Measurements from ENCODE around the gene EIF5B.

The EIF5B gene

DNA sequence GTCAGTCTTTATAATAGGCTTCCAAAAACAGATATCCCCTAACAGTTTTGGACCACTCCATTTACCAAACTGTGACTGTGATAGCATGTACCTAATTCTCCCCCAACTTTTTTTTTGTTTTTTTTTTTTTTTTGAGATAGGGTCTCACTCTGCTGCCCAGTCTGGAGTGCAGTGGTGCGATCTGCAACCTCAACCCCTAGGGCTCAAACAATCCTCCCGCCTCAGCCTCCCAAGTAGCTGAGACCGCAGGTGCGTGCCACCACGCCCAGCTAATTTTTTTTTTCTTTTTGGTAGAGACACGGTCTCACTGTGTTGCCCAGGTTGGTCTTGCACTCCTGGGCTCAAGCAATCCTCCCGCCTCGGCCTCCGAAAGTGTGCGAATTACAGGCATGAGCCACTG is 99.7 kb downstream of the EIF5B start:
- Histone ChIP-seq H3K27ac (no peak overlapping the region), H3K4me1 (peaks cover 0 to 10% (median 4%) of the 10 kb centered on the region in 10 experiments; a peak in 14 of 20 replicates), H3K9me3 (replicated peaks in 1 of 11) (no peaks in the 10 kb centered on the region), H3K4me2 (no peak overlapping the region), H3K36me3 (peaks cover 51 to 100% (median 73%) of the 10 kb centered on the region in 11 experiments), H3K9ac (no peak overlapping the region), H4K20me1 (peaks cover under 1 to 39% (median 22%) of the 10 kb centered on the region in 11 experiments; a peak in 18 of 22 replicates), H3K27me3 (no peaks in the 10 kb centered on the region), H3K4me3 (no peak overlapping the region)
- TF ChIP-seq Cebpa-rat (IDR thresholded peaks at IDR 0.05) = no peak

DNA sequence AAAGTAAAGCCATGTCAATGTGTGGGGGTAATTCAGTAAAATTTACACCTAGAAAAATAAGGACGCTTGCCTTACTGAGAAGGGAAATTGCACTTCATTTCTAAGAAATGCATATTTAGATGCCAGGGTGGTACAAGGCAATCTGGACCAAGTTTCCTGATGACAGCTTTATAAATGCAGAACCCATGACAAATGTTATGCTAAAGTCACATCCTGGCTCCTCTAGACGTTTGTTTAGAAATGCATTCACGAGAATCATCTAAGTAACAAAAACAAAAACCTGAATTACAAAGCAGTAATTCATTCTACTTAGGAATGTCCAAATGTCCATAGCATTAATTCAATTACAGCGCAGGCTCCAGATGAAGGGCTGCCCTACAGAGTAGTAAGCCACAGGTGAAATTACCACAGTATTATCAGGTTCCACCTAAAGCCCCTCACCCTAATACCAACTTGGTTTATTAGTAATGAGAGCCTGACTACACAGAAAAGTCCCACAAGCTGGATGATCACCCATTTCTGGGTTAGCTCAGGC is 102.8 kb downstream of the EIF5B start:
- Histone ChIP-seq H3K27ac (no peak overlapping the region), H3K9ac (no peak overlapping the region), H3K36me3 (peaks cover 55 to 94% (median 71%) of the 10 kb centered on the region in 11 experiments), H3K4me3 (no peak overlapping the region), H3K4me2 (no peak overlapping the region), H3K4me1 (no peaks in the 10 kb centered on the region), H4K20me1 (peaks cover 0 to 49% (median 16%) of the 10 kb centered on the region in 11 experiments; a peak in 18 of 22 replicates), H3K27me3 (no peaks in the 10 kb centered on the region), H3K9me3 (replicated peaks in 1 of 11) (no peaks in the 10 kb centered on the region)
- TF ChIP-seq Cebpa-rat (IDR thresholded peaks at IDR 0.05) = no peak

- Histone ChIP-seq H3K4me2 (no peak overlapping the region), H4K20me1 (peaks cover 4 to 43% (median 17%) of the 10 kb centered on the region in 11 experiments; a peak in 15 of 22 replicates), H3K4me3 (no peak overlapping the region), H3K27me3 (no peaks in the 10 kb centered on the region), H3K9me3 (replicated peaks in 1 of 11) (no peaks in the 10 kb centered on the region), H3K4me1 (no peaks in the 10 kb centered on the region), H3K27ac (no peak overlapping the region), H3K9ac (no peak overlapping the region), H3K36me3 (peaks cover 62 to 95% (median 80%) of the 10 kb centered on the region in 11 experiments)
- no peak for TF ChIP-seq Cebpa-rat (IDR thresholded peaks at IDR 0.05)
Measured at GRCh38 chr2:99442837-99443236, 105.6 kb downstream of the EIF5B start.

DNA sequence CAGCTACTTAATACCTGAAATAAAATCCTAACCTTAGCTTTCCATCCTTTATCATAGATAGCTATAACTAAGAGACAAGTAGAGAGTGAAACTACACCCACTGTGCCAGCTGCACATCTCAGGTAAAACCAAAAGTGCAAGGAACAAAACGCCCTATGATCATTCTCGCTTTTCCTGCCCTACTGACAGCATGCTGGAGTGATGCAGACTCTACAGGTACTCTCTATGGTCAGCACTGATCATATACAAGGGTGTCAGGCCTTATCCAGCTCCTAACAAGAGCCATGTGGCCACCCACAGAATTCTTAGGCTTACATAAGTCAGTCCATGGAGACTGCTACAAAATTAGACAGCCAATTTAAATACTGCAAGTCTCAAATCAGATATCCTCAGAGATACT is 107.0 kb downstream of the EIF5B start:
- Histone ChIP-seq H3K9ac (no peak overlapping the region), H3K4me1 (no peaks in the 10 kb centered on the region), H3K36me3 (peaks cover 63 to 95% (median 79%) of the 10 kb centered on the region in 11 experiments), H3K27me3 (no peaks in the 10 kb centered on the region), H4K20me1 (peaks cover 4 to 38% (median 19%) of the 10 kb centered on the region in 11 experiments; a peak in 16 of 22 replicates), H3K4me2 (no peak overlapping the region), H3K27ac (no peak overlapping the region), H3K4me3 (no peak overlapping the region), H3K9me3 (replicated peaks in 1 of 11) (no peaks in the 10 kb centered on the region)
- no peak for TF ChIP-seq Cebpa-rat (IDR thresholded peaks at IDR 0.05)

GRCh38 chr2:99445065-99445464 is 107.9 kb downstream of the EIF5B start:
- H3K36me3 ChIP-seq = peaks cover 65 to 94% (median 76%) of the 10 kb centered on the region in 11 experiments
- no peaks in the 10 kb centered on the region for H3K4me1 ChIP-seq
- H3K27me3 ChIP-seq = no peaks in the 10 kb centered on the region
- peaks cover 4 to 36% (median 17%) of the 10 kb centered on the region in 11 experiments; a peak in 16 of 22 replicates for H4K20me1 ChIP-seq
- H3K27ac ChIP-seq = no peak overlapping the region
- no peaks in the 10 kb centered on the region for H3K9me3 ChIP-seq (replicated peaks in 1 of 11)
- no peak overlapping the region for H3K9ac ChIP-seq
- H3K4me3 ChIP-seq = no peak overlapping the region
- TF ChIP-seq Cebpa-rat (IDR thresholded peaks at IDR 0.05) = no peak
- H3K4me2 ChIP-seq = no peak overlapping the region

GRCh38 chr2:99448556-99448955 is 111.4 kb downstream of the EIF5B start:
- H3K27ac ChIP-seq = no peak overlapping the region
- H3K4me3 ChIP-seq = no peak overlapping the region
- H3K4me1 ChIP-seq = no peaks in the 10 kb centered on the region
- peaks cover 74 to 98% (median 82%) of the 10 kb centered on the region in 11 experiments for H3K36me3 ChIP-seq
- no peak overlapping the region for H3K9ac ChIP-seq
- H3K4me2 ChIP-seq = no peak overlapping the region
- no peaks in the 10 kb centered on the region for H3K9me3 ChIP-seq (replicated peaks in 1 of 11)
- no peaks in the 10 kb centered on the region for H3K27me3 ChIP-seq
- no peak for TF ChIP-seq Cebpa-rat (IDR thresholded peaks at IDR 0.05)
- peaks cover 7 to 55% (median 35%) of the 10 kb centered on the region in 11 experiments; a peak in 20 of 22 replicates for H4K20me1 ChIP-seq

DNA sequence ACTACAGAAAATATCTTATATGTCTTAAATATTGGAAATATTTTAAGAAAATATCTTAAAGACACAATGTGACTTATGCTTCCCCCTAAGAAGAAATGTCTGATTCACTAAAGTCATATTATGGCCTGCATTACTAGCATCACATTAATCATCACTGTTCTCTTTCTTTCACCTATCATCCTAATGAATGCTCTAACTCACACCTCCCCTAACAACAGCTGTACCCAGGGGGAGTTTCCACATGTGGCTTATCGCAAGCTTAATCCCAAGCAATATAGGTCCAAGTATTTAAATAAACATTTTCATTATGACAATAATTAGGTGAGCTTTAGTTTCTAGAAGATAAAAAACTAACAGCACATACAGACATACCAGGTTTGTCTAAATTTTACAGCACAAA is 113.0 kb downstream of the EIF5B start:
- Histone ChIP-seq H3K4me2 (no peak overlapping the region), H3K27me3 (no peaks in the 10 kb centered on the region), H3K27ac (no peak overlapping the region), H3K36me3 (peaks cover 86 to 99% (median 94%) of the 10 kb centered on the region in 11 experiments), H3K9me3 (replicated peaks in 1 of 11) (no peaks in the 10 kb centered on the region), H3K4me3 (no peak overlapping the region), H3K9ac (no peak overlapping the region), H4K20me1 (peaks cover 11 to 56% (median 41%) of the 10 kb centered on the region in 11 experiments; a peak in 20 of 22 replicates), H3K4me1 (no peaks in the 10 kb centered on the region)
- TF ChIP-seq Cebpa-rat (IDR thresholded peaks at IDR 0.05) = no peak

All from BLaER1 treated with 17β-estradiol and CSF1 and Interleukin-3, amounts not matched to agents 10 nM and 100 nM (cell line).